Activated CD8-positive, alpha-beta memory T cell treated with anti-CD3 and anti-CD28 coated beads, Interleukin-2, amount 50 U/mL, for 48 hours (primary cell): ENCODE measurements around the gene EPB41L3.

ENCODE experiments used
- DNase-seq: peaks from one replicate; pipeline ENCODE4 v3.0.0-alpha.2; 2020

Gene EPB41L3

DNA sequence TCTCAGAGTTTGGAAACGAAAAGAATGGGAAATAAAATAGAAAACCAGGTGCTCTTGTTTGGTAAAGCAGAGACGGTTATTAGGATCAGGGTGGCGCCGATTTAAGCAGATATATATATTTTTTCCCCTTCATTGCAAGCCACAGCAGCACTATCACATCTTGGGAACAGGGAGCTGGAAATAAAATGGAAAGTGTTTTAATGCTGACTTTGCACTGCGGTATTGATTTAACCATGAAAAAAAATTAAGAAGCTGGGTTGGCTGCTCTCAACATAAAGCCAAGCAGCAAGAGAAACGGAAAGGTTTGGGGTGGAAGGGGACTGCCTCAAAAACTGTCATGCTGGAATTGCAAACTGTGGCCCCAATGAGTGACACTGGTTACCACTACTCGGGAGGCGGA lies 145.5 kb downstream of the EPB41L3 start:
- no peak for DNase-seq

GRCh38 chr18:5397102-5397501 lies 146.7 kb downstream of the EPB41L3 start:
- no peak for DNase-seq

GRCh38 chr18:5395860-5396448 lies 147.8 kb downstream of the EPB41L3 start:
- no peak for DNase-seq

DNA sequence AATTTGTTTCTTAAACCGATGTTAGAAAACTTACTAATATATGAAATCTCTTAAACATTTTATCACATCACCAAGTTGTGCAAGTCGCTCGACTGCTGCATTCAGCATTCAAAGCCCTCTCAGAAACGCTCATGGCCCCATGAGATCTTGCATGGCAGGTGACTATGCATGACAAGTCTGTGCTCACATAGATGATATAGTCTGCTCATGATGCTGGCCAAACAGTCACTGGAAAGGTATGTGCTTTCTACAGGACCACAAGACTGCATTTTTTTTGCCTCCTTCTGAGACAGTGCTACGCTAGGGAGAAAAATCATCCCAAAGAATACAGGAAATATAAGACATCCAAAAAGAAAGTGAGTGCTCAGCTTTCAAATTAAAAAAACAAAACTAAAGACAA lies 150.0 kb downstream of the EPB41L3 start:
- DNase-seq = no peak

DNA sequence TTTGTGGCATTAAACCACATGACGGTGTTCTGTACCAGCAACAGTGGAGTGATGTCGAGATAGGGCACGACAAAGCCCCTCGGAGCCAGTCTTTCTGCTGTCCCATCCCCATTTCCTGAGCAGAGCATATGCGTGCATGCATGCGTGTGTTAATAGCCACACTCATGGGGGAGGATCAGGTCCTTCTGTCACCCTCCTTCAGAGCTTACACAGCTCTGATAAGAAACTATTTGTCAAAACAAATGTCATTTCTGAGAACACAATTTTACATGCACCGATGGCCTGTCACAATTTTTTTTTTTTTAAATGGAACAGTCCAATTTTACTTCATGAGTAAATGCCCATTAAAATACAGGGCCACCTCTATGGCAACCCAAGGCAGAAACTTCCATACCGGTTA lies 152.4 kb downstream of the EPB41L3 start:
- DNase-seq = no peak

DNA sequence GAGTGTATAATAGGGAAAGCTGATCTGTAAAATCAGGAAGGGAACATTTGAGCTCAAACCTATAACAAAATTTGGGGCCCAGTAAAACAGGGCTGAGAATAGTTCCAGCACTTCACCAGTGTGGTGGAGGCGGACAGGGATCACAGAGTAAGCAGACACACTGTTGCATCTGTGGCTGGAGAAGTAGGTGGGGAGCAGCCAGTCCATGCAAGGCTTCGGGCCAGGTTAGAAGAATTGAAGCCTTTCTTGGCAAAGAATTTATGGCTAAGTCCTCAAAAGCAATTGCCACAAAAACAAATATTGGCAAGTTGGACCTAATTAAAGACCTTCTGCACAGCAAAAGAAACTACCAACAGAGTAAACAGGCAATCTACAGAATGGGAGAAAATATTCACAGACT lies 154.4 kb downstream of the EPB41L3 start:
- DNase-seq = no peak

- DNase-seq = no peak
These were observed 154.9 kb downstream of the EPB41L3 start for GRCh38 chr18:5388896-5389295.

DNA sequence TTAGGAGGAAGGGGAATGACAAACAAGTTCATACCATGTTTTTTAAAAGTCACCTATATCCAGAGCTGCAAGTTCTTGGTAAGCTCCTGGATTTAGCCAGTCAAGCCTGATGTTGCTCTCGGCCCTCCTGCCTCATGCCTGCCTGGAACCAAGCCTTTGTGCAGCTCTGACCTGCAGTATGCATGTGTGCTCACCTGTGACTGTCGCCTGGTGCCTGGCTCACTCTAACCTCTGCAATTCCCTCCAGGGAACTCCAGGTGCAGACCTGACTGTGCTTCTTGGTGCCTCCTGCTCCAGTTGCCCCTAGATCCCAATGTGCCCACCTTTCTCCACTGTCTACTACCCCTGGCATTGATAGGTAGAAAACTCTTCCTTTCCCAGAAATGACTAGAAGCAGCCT lies 163.2 kb downstream of the EPB41L3 start:
- DNase-seq = no peak

DNA sequence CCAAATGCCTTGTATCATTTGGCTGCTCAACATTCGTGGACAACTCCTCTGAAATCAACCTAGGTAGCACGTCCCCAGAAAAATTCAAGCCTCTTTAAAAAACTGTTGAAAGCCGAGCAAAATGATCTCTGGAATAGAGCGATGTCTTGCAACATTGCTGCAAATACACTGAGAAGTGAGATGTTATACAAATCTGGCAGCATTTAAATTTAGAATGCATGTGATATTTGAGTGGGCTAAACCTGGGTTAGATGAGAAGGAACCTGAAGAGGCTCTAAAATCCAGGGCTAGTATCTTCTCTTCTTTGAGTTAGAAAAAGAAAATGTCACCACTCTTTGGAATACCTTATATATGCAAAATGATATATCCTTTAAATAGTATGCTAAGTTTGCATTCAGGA lies 166.8 kb downstream of the EPB41L3 start:
- no peak for DNase-seq

DNA sequence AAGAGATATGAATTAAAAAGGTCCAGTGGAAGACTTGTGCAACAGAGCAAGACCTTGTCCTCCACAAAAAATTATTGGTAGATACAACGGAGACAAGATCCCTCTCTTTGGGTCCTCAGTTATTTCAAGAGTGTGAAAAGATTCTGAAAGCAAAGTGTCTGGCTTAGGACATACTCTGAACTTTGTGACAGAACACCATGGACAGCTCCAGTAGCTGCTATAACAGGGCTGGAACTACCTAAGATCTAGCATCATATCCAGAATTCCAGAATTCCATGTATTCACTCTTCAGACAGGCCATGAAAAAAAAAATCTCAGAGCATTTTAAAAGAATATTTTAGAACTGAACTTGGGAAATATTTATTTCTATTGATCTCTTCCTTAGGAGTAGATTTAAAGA lies 173.5 kb downstream of the EPB41L3 start:
- DNase-seq = no peak

- no peak for DNase-seq
These were observed 174.3 kb downstream of the EPB41L3 start for GRCh38 chr18:5369513-5369912.

DNA sequence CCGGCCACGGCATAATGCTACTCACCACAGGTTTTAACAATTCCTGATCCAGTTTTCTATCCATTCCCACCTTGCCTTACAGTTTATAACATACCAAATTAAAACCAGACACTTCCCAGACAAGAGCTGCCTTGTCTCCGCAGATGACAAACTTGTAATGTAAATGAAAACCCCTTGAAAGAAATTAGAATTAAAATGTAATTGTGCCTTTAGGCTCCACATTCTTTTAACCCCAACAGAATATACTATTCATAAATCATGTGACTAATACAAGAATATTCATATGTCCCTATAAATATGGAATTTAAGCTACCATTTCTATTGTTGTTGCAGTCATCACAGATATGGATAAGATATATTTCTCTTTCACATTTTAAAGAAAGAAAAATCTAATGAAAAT lies 178.4 kb downstream of the EPB41L3 start:
- DNase-seq = no peak

DNA sequence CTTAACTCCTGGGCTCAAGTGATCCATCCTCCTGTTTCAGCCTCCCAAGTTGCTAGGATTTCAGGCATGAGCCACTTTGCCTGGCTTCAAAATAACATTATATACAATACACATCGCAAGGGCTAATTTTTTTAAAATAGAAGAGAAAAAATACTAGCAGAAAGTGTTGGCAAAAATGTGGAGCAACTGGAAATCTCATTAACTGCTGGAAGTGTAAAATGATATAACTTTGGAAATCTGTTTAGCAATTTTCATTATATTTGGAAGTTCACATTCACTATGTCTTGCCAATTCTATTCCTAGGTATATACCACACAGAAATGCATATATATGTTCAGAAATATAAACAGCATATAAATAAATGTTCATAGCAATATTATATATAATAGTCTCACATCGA lies 193.2 kb downstream of the EPB41L3 start:
- DNase-seq = no peak
